ENCODE measurements around the gene ANTXR1.
A peak's percentile ranks its signal among the peaks of the same experiment; 100 is the strongest.

The ANTXR1 gene

GRCh38 chr2:69013142-69013839, at the start of gene ANTXR1:
TSS of gene ANTXR1 (plus strand) at chr2:69013179. CDS start at chr2:69013500, 321 bp downstream.
- Mint-ChIP-seq H3K27ac (peak within 1 kb of the TSS; percentile 47), H3K4me3 (peak within 1 kb of the TSS; percentile 83 to 84), H3K27me3 (peaks cover 37 to 56% of the 10 kb centered on the region in 2 donors), H3K9me3 (no peaks in the 10 kb centered on the region), H3K4me1 (peaks cover 10 to 29% of the 10 kb centered on the region in 2 donors), H3K36me3 (peaks cover 2 to 3% of the 10 kb centered on the region in 2 donors)
- DNase-seq (no peak), ATAC-seq (replicated peaks) (peak; percentile 53 to 55)

DNA sequence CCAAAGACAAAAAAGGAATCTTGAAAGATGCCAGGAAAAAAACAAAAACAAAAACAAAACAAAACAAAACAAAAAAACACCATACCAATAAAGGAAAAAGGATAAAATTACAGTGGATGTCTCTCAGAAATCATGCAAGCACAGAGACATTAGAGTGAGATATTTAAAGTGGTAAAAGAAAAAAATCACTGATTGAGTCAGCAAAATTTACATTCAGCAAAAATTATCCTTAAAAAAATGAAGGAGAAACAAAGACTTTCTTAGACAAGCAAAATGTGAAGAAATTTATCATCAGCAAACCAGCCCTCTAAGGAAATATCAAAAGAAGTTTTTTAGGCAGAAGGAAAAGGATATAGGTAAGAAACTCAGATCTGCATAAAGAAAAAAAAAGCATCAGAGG, 48.7 kb upstream of the ANTXR1 start:
- Mint-ChIP-seq H3K9me3 (peaks cover 0 to 4% of the 10 kb centered on the region in 2 donors), H3K4me1 (peaks cover 0 to 2% of the 10 kb centered on the region in 2 donors), H3K27me3 (peaks cover 7 to 12% of the 10 kb centered on the region in 2 donors), H3K27ac (no peak overlapping the region), H3K36me3 (no peaks in the 10 kb centered on the region), H3K4me3 (no peak overlapping the region)
- ATAC-seq (replicated peaks) (no peak), DNase-seq (no peak)

DNA sequence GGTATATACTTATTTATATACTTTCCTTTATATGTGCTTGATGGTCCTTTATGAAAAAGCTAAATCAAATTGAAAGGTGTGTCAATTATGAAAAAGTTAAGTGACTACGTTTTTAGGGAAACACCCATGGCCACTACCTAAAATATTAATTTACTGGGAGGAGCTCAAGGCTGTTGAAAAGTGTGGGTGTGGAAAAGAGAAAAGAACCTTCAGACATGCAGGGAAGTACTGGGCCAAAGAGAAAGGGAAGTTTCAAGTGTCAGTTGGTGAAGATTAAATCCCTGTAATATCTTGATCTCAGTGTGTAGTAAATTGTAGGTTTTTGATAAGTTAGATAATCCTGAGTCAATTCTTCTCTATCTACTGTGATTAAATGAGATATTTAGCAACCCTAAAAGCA, 44.8 kb upstream of the ANTXR1 start:
- Mint-ChIP-seq H3K9me3 (peaks cover 0 to 4% of the 10 kb centered on the region in 2 donors), H3K27ac (no peak overlapping the region), H3K4me3 (no peak overlapping the region), H3K27me3 (peaks cover 7 to 15% of the 10 kb centered on the region in 2 donors), H3K4me1 (peaks cover 0 to 2% of the 10 kb centered on the region in 2 donors), H3K36me3 (no peaks in the 10 kb centered on the region)
- ATAC-seq (replicated peaks), result no peak
- DNase-seq, result no peak

DNA sequence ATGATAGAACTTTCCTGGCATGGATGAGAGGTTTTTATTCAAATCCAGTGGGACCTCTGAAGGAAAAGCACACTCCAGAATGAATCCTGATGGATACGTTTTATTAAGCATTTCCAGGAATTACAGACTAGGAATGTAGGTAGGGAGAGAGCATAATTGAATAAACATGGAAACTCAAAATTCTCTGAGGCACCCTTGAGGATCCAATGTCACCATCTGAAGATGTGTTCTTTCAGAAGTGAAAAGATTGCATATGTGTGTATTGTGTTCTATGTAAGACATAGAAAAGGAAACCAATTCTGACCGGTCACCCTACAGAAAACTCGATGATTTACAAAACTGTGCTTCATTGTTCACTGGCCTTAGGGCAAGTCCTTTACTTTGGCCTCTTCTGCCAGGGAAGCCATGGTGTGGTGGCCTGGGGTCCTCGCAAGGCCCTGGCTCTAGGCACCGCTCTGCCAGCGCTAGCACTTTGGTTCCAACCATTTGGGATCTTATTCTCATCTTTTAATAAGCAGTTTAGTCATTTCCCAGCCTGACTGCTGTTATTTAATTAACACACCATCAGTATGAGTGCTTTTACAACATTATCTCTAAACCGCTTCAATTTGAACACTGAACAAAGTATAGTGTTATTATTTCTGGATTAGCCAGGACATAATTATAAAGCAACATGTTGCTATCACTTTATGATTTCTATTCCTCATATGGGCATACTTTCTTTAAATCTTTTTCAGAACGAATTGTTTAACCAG, 43.1 kb upstream of the ANTXR1 start:
- Mint-ChIP-seq H3K27me3 (peaks cover 6 to 7% of the 10 kb centered on the region in 2 donors), H3K4me3 (no peak overlapping the region), H3K27ac (no peak overlapping the region), H3K9me3 (peaks cover 0 to 4% of the 10 kb centered on the region in 2 donors), H3K36me3 (no peaks in the 10 kb centered on the region), H3K4me1 (peaks cover 0 to 2% of the 10 kb centered on the region in 2 donors)
- DNase-seq (no peak), ATAC-seq (replicated peaks) (no peak)

- H3K27ac Mint-ChIP-seq, result no peak overlapping the region
- peaks cover 0 to 4% of the 10 kb centered on the region in 2 donors for H3K9me3 Mint-ChIP-seq
- H3K4me3 Mint-ChIP-seq, result no peak overlapping the region
- DNase-seq (no peak), ATAC-seq (replicated peaks) (no peak)
- H3K27me3 Mint-ChIP-seq, result peaks cover 6 to 7% of the 10 kb centered on the region in 2 donors
- no peaks in the 10 kb centered on the region for H3K36me3 Mint-ChIP-seq
- peaks cover 0 to 2% of the 10 kb centered on the region in 2 donors for H3K4me1 Mint-ChIP-seq
These were observed 42.3 kb upstream of the ANTXR1 start for GRCh38 chr2:68970566-68971265.

GRCh38 chr2:68971591-68972231, 41.3 kb upstream of the ANTXR1 start:
- Mint-ChIP-seq H3K27ac (no peak overlapping the region), H3K9me3 (peaks cover 0 to 4% of the 10 kb centered on the region in 2 donors), H3K36me3 (no peaks in the 10 kb centered on the region), H3K4me3 (no peak overlapping the region), H3K27me3 (peaks cover 6 to 7% of the 10 kb centered on the region in 2 donors), H3K4me1 (peaks cover 0 to 2% of the 10 kb centered on the region in 2 donors)
- no peak for DNase-seq
- ATAC-seq (replicated peaks), result peak in 1 of 2 donors; percentile 38

- DNase-seq, result no peak
- Mint-ChIP-seq H3K27me3 (peaks cover 12 to 17% of the 10 kb centered on the region in 2 donors), H3K27ac (peak within 1 kb of the TSS; percentile 31), H3K4me1 (no peaks in the 10 kb centered on the region), H3K36me3 (peaks cover 0 to 2% of the 10 kb centered on the region in 2 donors), H3K9me3 (no peaks in the 10 kb centered on the region), H3K4me3 (no peak within 1 kb of the TSS)
- no peak for ATAC-seq (replicated peaks)
These were observed 38.7 kb upstream of the ANTXR1 start, which contains the start of gene GKN1 for GRCh38 chr2:68974251-68974650. TSS of gene GKN1 (plus strand) at chr2:68974636. CDS start at chr2:68974678, 42 bp downstream.

DNA sequence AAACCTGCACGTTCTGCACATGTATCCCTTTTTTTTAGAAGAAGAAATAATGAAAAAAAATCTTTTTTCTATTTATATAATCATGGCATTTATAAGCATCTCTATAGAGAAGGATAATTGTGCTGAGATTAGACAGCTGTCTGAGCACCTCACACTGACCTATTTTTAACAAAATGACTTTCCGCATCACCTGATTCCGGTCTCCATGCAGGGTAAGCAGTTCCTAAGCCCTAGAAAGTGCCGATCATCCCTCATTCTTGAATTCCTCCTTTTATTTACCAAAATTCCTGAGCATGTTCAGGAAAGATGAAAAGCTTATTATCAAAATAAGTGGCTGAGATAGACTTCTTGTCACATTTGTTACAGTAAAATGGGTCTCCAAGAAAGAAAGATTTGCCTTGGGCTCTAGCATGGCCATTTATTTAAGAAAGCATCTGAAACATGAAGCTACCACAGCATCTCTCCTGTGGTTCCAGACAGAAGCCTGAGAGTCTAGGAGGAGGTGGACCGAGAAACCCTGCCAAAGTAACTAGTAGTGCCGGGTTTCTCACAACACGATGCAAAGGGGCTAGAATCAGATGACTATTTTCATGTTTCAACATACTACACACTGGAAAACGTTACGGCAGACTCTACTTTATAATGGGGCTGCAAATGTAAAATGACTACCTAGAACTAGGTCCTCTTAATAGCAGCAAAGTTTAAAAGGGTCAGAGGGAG, 37.9 kb upstream of the ANTXR1 start:
- DNase-seq (no peak), ATAC-seq (replicated peaks) (no peak)
- Mint-ChIP-seq H3K4me3 (no peak overlapping the region), H3K27me3 (peaks cover 15 to 17% of the 10 kb centered on the region in 2 donors), H3K4me1 (no peaks in the 10 kb centered on the region), H3K27ac (no peak overlapping the region), H3K36me3 (peaks cover 0 to 2% of the 10 kb centered on the region in 2 donors), H3K9me3 (no peaks in the 10 kb centered on the region)

- Mint-ChIP-seq H3K27ac (no peak overlapping the region), H3K36me3 (peaks cover 0 to 2% of the 10 kb centered on the region in 2 donors), H3K4me3 (no peak overlapping the region), H3K9me3 (no peaks in the 10 kb centered on the region), H3K4me1 (no peaks in the 10 kb centered on the region), H3K27me3 (peaks cover 15 to 17% of the 10 kb centered on the region in 2 donors)
- DNase-seq, result no peak
- no peak for ATAC-seq (replicated peaks)
These were observed 37.1 kb upstream of the ANTXR1 start for GRCh38 chr2:68975844-68976243.

- no peaks in the 10 kb centered on the region for H3K9me3 Mint-ChIP-seq
- H3K27me3 Mint-ChIP-seq, result peaks cover 17 to 21% of the 10 kb centered on the region in 2 donors
- ATAC-seq (replicated peaks), result no peak
- H3K4me3 Mint-ChIP-seq, result no peak overlapping the region
- peaks cover 0 to 2% of the 10 kb centered on the region in 2 donors for H3K36me3 Mint-ChIP-seq
- DNase-seq, result no peak
- no peak overlapping the region for H3K27ac Mint-ChIP-seq
- H3K4me1 Mint-ChIP-seq, result no peaks in the 10 kb centered on the region
These were observed 35.5 kb upstream of the ANTXR1 start for GRCh38 chr2:68977453-68977852.

GRCh38 chr2:68978098-68978497, 34.9 kb upstream of the ANTXR1 start:
- H3K27me3 Mint-ChIP-seq, result peaks cover 17 to 18% of the 10 kb centered on the region in 2 donors
- H3K4me1 Mint-ChIP-seq, result no peaks in the 10 kb centered on the region
- H3K36me3 Mint-ChIP-seq, result peaks cover 0 to 2% of the 10 kb centered on the region in 2 donors

GRCh38 chr2:68980956-68981355, 32.0 kb upstream of the ANTXR1 start:
- H3K27ac Mint-ChIP-seq, result no peak overlapping the region
- peaks cover 0 to 2% of the 10 kb centered on the region in 2 donors for H3K36me3 Mint-ChIP-seq
- H3K4me1 Mint-ChIP-seq, result no peaks in the 10 kb centered on the region
- H3K9me3 Mint-ChIP-seq, result no peaks in the 10 kb centered on the region
- peaks cover 14 to 16% of the 10 kb centered on the region in 2 donors for H3K27me3 Mint-ChIP-seq
- DNase-seq (no peak), ATAC-seq (replicated peaks) (no peak)
- H3K4me3 Mint-ChIP-seq, result no peak overlapping the region

More at GRCh38 chr2:68978098-68978497, 34.9 kb upstream of the ANTXR1 start:
- Mint-ChIP-seq H3K9me3 (no peaks in the 10 kb centered on the region), H3K27ac (no peak overlapping the region), H3K4me3 (no peak overlapping the region)
- DNase-seq (no peak), ATAC-seq (replicated peaks) (no peak)

DNA sequence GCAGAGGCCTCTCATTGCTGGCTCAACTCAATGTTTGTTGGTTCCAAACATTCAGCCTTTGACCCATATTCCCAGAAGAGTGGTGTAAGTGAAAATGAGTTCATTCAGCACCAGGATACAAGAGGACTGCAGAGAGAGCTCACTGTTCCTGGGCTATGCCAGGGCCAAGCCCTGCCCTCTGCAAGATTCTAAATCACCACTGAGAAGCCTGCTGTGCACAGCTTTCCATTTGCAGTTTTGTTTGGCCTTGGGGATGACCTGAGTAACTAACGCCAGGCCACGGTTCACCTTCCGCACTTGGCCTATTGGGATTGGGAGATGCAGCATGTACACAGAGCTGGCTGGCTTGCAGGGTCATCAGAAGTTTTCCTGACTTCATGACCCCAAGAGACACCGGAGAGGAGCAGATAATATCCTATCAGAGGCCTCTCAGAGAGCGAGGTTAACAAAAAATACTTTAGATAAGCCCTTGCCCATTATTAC, 25.9 kb upstream of the ANTXR1 start:
- H3K4me3 Mint-ChIP-seq, result no peak overlapping the region
- H3K9me3 Mint-ChIP-seq, result no peaks in the 10 kb centered on the region
- H3K27ac Mint-ChIP-seq, result no peak overlapping the region
- peaks cover 12 to 13% of the 10 kb centered on the region in 2 donors for H3K27me3 Mint-ChIP-seq
- no peaks in the 10 kb centered on the region for H3K36me3 Mint-ChIP-seq
- H3K4me1 Mint-ChIP-seq, result no peaks in the 10 kb centered on the region
- DNase-seq (no peak), ATAC-seq (replicated peaks) (no peak)
